ENCODE results near the gene LUC7L2.

DNA sequence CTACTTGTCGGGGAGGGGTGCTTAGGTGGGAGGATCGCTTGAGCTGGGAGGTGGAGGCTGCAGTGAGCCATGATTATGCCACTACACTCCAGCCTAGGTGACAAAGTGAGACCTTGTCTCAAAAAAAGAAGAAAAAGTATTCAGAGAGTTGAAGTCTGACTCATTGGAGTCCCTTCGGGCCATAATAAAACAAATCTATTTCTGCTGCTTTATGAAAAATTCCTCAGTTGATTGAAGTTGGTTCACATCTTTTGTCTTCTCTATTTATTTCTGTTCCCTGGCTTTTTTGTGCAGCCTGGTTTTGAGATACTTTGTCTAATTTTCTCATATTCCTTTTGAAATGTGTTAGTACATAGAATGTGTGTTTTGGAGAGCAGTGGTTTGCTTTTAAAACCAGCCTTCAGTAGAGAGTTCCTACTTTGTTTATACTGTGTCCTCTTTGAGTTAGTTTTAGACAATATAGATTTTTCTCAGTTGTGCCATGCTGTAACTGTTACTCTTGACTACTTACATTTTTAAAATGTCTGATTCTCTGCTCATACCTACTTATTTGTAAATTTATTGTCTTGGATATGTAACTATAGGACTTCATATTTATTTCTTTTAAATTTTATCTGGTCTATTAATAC lies 36.7 kb downstream of the LUC7L2 start:
- no peak for TF ChIP-seq POLR2AphosphoS5 (IDR thresholded peaks at IDR 0.05; ENCODE audit: borderline replicate concordance, low read depth, low read length)
- no peak for TF ChIP-seq EZH2 (IDR thresholded peaks at IDR 0.05)
